ENCODE results near the gene VSTM2B.
"Not testable (repeated sequence)": the region's sequence is repeated elsewhere in the genome, so short reads cannot be mapped to it uniquely, and the experiment has no call there.

Gene VSTM2B

GRCh38 chr19:29525901-29526729 is at the start of gene VSTM2B:
TSS of gene VSTM2B (plus strand) at chr19:29525994. CDS start at chr19:29526584, 590 bp downstream.
- no peak for DNase-seq

- no peak for DNase-seq
These were observed 49.3 kb upstream of the VSTM2B start for GRCh38 chr19:29476528-29476927.

- DNase-seq, result no peak
These were observed 47.8 kb upstream of the VSTM2B start for GRCh38 chr19:29477831-29478577.

- no peak for DNase-seq
These were observed 46.9 kb upstream of the VSTM2B start for GRCh38 chr19:29478578-29479565.

- DNase-seq, result no peak
These were observed 45.9 kb upstream of the VSTM2B start for GRCh38 chr19:29479941-29480340.

GRCh38 chr19:29480507-29480906 is 45.3 kb upstream of the VSTM2B start:
- no peak for DNase-seq

GRCh38 chr19:29482855-29483640 is 42.7 kb upstream of the VSTM2B start:
- DNase-seq, result no peak

- no peak for DNase-seq
These were observed 42.2 kb upstream of the VSTM2B start for GRCh38 chr19:29483641-29483920.

GRCh38 chr19:29483944-29484581 is 41.7 kb upstream of the VSTM2B start:
- DNase-seq, result no peak

- no peak for DNase-seq
These were observed 40.9 kb upstream of the VSTM2B start for GRCh38 chr19:29484876-29485275.

GRCh38 chr19:29485293-29485692 is 40.5 kb upstream of the VSTM2B start:
- no peak for DNase-seq

GRCh38 chr19:29486961-29487360 is 38.8 kb upstream of the VSTM2B start:
- DNase-seq, result not testable (repeated sequence)

- no peak for DNase-seq
These were observed 38.4 kb upstream of the VSTM2B start for GRCh38 chr19:29487432-29487831.

GRCh38 chr19:29488316-29488715 is 37.5 kb upstream of the VSTM2B start:
- DNase-seq, result no peak

GRCh38 chr19:29489172-29489951 is 36.4 kb upstream of the VSTM2B start:
- DNase-seq, result no peak

- DNase-seq, result no peak
These were observed 34.3 kb upstream of the VSTM2B start for GRCh38 chr19:29491491-29491890.

GRCh38 chr19:29491995-29492577 is 33.7 kb upstream of the VSTM2B start:
- no peak for DNase-seq

GRCh38 chr19:29492769-29493168 is 33.0 kb upstream of the VSTM2B start:
- DNase-seq, result no peak

GRCh38 chr19:29495091-29495490 is 30.7 kb upstream of the VSTM2B start:
- no peak for DNase-seq

- no peak for DNase-seq
These were observed 29.8 kb upstream of the VSTM2B start for GRCh38 chr19:29495901-29496441.
